Aortic smooth muscle cell (primary cell): ENCODE data around the gene ERP29. TPM values are rescaled to one million over a fixed set of nuclear protein-coding genes. Genes with fewer than 3 reads are reported as not detected.

ENCODE experiments used
- total RNA-seq: library from RNA; depleted of rRNA; stranded (reverse); fragments of >200 nt; gene quantifications from 2 replicates; pipeline ENCODE4 v1.2.3, GENCODE V29; 2014

ERP29 gene
- 73.7 and 89.1 TPM in 2 replicates for total RNA-seq

DNA sequence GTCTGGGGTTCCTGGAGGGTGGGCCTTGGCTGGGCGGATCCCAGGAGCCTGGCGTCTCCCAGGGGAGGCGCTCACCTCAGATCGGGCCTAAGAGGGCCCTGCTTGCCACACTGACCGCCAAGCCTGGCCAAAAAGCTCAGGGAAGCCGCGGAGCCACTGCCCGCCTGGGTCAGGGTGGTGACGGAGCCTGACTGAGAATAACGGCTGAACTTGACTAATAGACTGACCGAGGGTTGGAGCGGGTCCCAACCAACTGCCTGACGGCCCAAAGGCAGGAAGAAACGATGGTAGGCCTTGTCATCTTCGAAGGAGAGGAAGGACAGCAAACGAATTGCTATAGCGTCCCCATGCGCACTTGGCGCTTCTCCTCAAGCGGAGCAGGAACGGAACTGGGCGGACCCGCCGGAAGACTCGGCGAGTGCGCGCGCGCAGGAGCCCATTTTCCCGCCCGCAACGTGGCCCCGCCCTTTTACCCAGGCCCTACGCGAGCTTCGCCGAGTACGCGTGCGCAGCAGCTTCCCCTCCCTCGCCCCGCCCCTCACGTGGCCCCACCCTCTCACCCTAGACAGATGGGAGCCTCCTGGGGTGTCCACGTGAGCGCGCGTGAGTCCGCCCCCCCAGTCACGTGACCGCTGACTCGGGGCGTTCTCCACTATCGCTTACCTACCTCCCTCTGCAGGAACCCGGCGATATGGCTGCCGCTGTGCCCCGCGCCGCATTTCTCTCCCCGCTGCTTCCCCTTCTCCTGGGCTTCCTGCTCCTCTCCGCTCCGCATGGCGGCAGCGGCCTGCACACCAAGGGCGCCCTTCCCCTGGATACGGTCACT, at the start of gene ERP29, which contains the start of gene TMEM116:
ERP29 (plus strand) TSS at position 652 of the 826 bp plus-strand sequence; CDS start at position 692, 40 bp downstream.
TMEM116 (minus strand) TSS at position 391 of the 826 bp plus-strand sequence. CDS start 7,895 bp downstream, outside the sequence.

Other genes with a start within 250 kb of the ERP29 start
- gene ALDH2, start 246.5 kb upstream of the ERP29 start, total RNA-seq, result 16.1 and 23.4 TPM in 2 replicates
- gene MAPKAPK5, start 171.2 kb upstream of the ERP29 start, total RNA-seq, result 27.4 and 29.9 TPM in 2 replicates
- 6.8 and 8.5 TPM in 2 replicates for gene TMEM116, start 261 bp upstream of the ERP29 start, total RNA-seq
- gene NAA25, start 95.4 kb downstream of the ERP29 start, total RNA-seq, result 16.9 and 17.8 TPM in 2 replicates
- 44.5 and 46.0 TPM in 2 replicates for gene TRAFD1, start 112.1 kb downstream of the ERP29 start, total RNA-seq